ENCODE results near the gene TBX4.

The TBX4 gene

GRCh38 chr17:61454381-61455323, 2.4 kb downstream of the TBX4 start:
- DNase-seq (ENCODE audit: low read depth in 2 of 2): no peak

- DNase-seq (ENCODE audit: low read depth in 2 of 2): no peak
These were observed 3.3 kb downstream of the TBX4 start for GRCh38 chr17:61455324-61456060.

GRCh38 chr17:61456061-61456681, 3.9 kb downstream of the TBX4 start:
- no peak for DNase-seq (ENCODE audit: low read depth in 2 of 2)

GRCh38 chr17:61456688-61457225, 4.5 kb downstream of the TBX4 start:
- no peak for DNase-seq (ENCODE audit: low read depth in 2 of 2)

- no peak for DNase-seq (ENCODE audit: low read depth in 2 of 2)
These were observed 5.2 kb downstream of the TBX4 start for GRCh38 chr17:61457226-61457983.

- DNase-seq (ENCODE audit: low read depth in 2 of 2): no peak
These were observed 5.8 kb downstream of the TBX4 start for GRCh38 chr17:61458000-61458399.

- no peak for DNase-seq (ENCODE audit: low read depth in 2 of 2)
These were observed 6.4 kb downstream of the TBX4 start for GRCh38 chr17:61458421-61459141.

GRCh38 chr17:61459142-61459809, 7.1 kb downstream of the TBX4 start:
- DNase-seq (ENCODE audit: low read depth in 2 of 2): no peak

- DNase-seq (ENCODE audit: low read depth in 2 of 2): no peak
These were observed 7.9 kb downstream of the TBX4 start for GRCh38 chr17:61459939-61460718.

GRCh38 chr17:61460796-61461585, 8.8 kb downstream of the TBX4 start:
- DNase-seq (ENCODE audit: low read depth in 2 of 2): no peak

- no peak for DNase-seq (ENCODE audit: low read depth in 2 of 2)
These were observed 9.4 kb downstream of the TBX4 start for GRCh38 chr17:61461586-61461966.

- DNase-seq (ENCODE audit: low read depth in 2 of 2): no peak
These were observed 9.9 kb downstream of the TBX4 start for GRCh38 chr17:61461967-61462718.

- no peak for DNase-seq (ENCODE audit: low read depth in 2 of 2)
These were observed 10.6 kb downstream of the TBX4 start for GRCh38 chr17:61462719-61463315.

GRCh38 chr17:61463316-61464129, 11.3 kb downstream of the TBX4 start:
- no peak for DNase-seq (ENCODE audit: low read depth in 2 of 2)

GRCh38 chr17:61464130-61464842, 12.1 kb downstream of the TBX4 start:
- no peak for DNase-seq (ENCODE audit: low read depth in 2 of 2)

- DNase-seq (ENCODE audit: low read depth in 2 of 2): no peak
These were observed 12.6 kb downstream of the TBX4 start for GRCh38 chr17:61464843-61465180.
